ENCODE data around the gene FASLG.

The FASLG gene

GRCh38 chr1:172647110-172647564, 11.8 kb upstream of the FASLG start:
- no peak for DNase-seq

GRCh38 chr1:172647987-172648386, 10.9 kb upstream of the FASLG start:
- no peak for DNase-seq

DNA sequence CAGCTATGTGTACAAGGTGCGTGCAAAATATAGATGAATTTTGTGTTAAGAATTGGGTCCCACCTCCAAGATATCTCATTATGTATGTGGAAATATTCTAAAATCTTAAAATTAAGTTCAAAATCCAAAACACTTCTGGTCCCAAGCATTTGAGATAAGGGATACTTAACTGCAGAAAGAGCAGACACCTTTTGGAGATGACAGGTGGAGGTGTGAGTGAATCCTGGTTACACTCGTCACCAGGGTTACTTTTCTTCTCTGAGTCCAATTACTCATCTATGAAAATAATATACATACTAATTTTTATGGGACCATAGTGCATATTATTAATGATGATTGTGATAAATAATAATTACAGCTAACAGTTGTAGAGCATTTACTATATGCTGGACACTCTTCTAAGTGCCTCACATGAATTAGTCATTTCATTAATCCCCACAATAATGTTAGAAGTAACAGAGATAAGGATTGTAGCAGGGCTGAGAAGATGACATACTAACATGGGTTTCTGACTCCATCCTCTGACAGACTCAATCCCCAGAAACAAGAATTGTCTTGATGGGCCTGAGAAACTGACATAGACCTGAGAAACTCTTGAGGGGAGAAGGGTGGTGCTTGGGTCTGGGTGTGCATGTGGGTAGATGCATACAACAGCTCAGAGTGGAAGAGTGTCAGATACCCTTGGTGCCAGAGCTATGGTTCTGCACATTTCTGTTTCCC, 8.3 kb upstream of the FASLG start:
- DNase-seq, result no peak

GRCh38 chr1:172653015-172653709, 5.7 kb upstream of the FASLG start:
- no peak for DNase-seq

GRCh38 chr1:172654535-172654934, 4.4 kb upstream of the FASLG start:
- no peak for DNase-seq

DNA sequence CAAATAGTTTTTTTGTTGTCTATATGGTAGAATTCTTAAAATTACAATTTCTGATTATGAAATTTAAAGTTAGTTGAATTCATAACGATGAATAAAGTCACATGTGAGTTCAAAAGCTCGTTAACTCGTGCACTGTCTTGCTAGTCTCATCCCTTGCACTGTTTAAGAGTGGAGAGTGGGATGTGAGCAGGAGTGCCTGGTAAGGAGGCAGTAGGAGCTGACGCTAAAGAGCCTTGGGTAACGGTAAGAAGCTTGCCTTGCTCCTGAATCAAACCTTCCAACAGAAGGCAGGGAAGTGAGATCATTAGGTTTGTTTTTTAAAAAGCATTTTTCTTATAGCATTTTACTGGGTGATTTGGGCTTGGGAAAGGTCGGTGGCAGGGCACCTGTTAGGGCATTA, 2.3 kb upstream of the FASLG start:
- no peak for DNase-seq

DNA sequence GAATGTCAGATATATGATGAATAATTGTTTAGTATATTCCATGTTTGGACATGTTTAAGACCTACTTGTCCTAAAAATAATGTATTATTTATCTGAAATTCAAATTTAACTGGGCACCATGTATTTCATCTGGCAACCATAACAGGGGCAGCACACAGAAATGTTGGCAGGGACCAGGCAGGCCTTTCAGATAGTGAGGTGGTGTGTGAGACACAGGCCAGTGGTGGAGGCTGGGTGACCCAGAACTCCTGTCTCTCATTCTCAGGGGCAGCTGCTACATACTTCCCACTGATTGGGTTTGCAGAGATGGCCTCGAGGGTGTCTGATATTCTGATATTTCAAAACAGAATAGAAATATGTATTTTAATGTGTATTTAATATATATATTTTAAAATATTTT, 1.3 kb upstream of the FASLG start:
- no peak for DNase-seq

GRCh38 chr1:172661107-172661506, 2.2 kb downstream of the FASLG start:
- DNase-seq, result no peak

GRCh38 chr1:172662464-172663109, 3.7 kb downstream of the FASLG start:
- peak; percentile 25 for DNase-seq

- no peak for DNase-seq
These were observed 4.8 kb downstream of the FASLG start for GRCh38 chr1:172663732-172664131.

- DNase-seq, result no peak
These were observed 9.2 kb downstream of the FASLG start for GRCh38 chr1:172668097-172668496.

- no peak for DNase-seq
These were observed 10.1 kb downstream of the FASLG start for GRCh38 chr1:172669011-172669410.

GRCh38 chr1:172670316-172670715, 11.4 kb downstream of the FASLG start:
- DNase-seq, result no peak

- no peak for DNase-seq
These were observed 11.9 kb downstream of the FASLG start for GRCh38 chr1:172670791-172671190.

GRCh38 chr1:172671591-172671990, 12.7 kb downstream of the FASLG start:
- no peak for DNase-seq

DNA sequence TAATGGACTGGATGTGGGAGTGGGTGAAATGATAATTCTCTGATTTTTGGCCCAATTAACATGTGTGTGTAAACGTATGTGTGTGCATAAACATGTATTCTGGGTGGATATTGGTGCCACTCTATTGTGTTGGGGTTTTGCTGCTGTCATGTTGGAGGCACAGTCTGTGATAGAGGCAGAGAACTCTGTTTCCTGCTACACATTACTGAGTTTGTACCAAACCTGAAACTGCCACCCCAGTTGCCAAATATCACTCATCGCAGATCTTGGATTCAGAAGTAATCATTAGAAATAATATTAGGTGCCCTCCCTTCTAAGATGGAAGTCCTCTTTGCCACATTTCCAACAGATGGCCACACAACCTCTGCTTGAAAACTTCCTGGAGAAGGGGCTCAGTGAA, 13.8 kb downstream of the FASLG start:
- no peak for DNase-seq

DNA sequence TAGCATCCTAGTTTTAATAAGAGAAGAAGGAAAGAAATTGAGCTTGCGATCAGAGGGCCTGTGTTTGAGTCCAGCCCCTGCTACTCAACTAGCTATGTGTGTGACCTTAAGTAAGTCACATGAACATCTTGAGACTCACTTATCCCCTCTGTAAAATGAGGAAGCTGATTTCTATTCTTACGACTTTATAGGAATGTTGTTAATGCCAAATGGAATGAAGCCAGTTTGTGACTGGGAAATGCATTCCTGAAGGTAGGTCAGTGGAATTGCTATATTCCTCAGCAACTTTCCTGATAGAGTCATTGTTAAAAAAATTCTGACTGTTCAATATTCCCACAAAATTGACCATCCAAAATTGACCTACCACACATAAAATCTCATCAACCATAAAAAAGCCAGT, 14.9 kb downstream of the FASLG start:
- DNase-seq, result no peak

DNA sequence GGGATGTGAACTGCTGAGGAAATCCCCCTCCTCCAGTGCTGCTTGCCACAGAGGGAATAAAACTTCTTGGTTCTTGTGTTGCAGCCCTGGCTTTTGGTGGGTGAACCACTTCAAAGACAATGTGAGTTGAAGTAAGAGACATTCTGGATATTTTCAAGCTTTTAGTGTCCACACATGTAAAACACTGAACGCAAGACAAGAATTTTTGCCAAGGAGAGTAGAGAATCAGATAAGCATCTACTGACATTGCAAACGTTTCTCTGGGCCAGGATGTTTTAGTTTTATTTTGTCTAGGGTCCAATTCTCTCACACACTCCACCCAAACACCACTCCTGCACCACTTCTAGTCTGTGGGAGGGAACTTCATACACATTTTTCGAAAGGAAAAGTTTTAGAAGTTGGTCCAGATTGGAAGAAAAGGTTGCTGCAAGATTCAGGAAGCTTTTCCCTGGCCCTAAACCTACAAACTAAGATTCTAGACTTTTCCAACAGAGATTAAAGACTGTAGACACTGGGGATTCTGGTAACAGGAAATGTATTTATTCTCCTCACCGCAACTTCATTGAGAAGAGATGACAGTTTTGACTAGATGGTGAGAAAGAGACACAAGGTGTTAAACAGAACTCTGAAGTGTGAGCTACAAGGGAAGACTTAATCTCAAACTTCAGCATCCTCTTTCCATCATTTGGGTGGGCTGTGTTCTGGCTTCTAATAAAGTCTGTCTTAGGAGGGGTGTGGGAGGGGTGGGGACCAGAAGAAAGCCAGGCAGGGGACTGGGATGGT, 16.1 kb downstream of the FASLG start:
- DNase-seq, result no peak

GRCh38 chr1:172679000-172679772, 20.3 kb downstream of the FASLG start:
- DNase-seq, result no peak

- no peak for DNase-seq
These were observed 21.3 kb downstream of the FASLG start for GRCh38 chr1:172680244-172680643.

GRCh38 chr1:172680733-172681275, 21.9 kb downstream of the FASLG start:
- no peak for DNase-seq

DNA sequence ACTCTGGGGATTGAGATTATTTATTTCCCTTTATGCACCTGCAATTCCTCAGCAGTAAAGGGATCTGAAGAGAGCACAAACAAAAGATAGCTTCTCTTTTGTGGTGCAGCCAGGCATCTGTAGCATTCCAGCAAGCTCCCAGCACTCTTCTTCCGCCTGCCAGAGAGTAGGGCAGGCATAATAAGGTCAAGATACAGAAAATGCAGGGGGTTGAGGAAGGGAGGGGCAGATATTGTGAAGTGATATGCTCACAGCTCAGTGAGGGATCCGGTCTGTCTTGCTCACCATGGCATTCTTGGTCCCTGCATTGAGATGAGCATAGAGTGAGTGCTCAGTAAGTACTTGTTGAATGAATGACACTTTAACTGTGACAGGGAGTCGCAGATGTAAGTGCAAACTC, 23.9 kb downstream of the FASLG start:
- no peak for DNase-seq
